Thyroid gland (tissue), 4 donors: ENCODE data around the gene FECH. TPM values are rescaled to one million over a fixed set of nuclear protein-coding genes. Genes with fewer than 3 reads are reported as not detected.

ENCODE experiments used
- DNase-seq, 2 donors: peaks; one replicate each; pipeline ENCODE4 v3.0.0-alpha.2; 2019
- H3K27ac ChIP-seq, 3 donors: fragments of 200-600 bp; sonication (generic); 1 replicate in 2 of 3; 2 replicates in 1 of 3; pipeline ENCODE4 v1.5.1; 2016 to 2019; ENCODE audit warnings: mild to moderate bottlenecking in 1 of 3, moderate library complexity in 1 of 3
- H3K27me3 ChIP-seq: fragments of 200-600 bp; sonication (generic); one replicate; pipeline ENCODE4 v1.5.1; 2019
- H3K36me3 ChIP-seq, 2 donors: fragments of 200-600 bp; sonication (generic); one replicate each; pipeline ENCODE4 v1.5.1; 2016 to 2019
- H3K4me1 ChIP-seq, 2 donors: fragments of 200-600 bp; sonication (generic); one replicate each; pipeline ENCODE4 v1.5.1; 2017 to 2019
- H3K4me3 ChIP-seq, 3 donors: fragments of 200-600 bp; sonication (generic); replicated peaks in 1 of 3; 1 replicate in 2 of 3; 2 replicates in 1 of 3; pipeline ENCODE4 v1.5.1; 2016; ENCODE audit warnings: mild to moderate bottlenecking in 1 of 3
- H3K9me3 ChIP-seq: fragments of 200-600 bp; sonication (generic); one replicate; pipeline ENCODE4 v1.5.1; 2017
- CTCF ChIP-seq, 6 experiments: fragments of 200-600 bp in 3 of 6; fragments of 450-650 bp in 3 of 6; sonication (generic) in 3 of 6; IDR thresholded peaks; one replicate each; pipeline ENCODE4 v1.5.1; 2016 to 2019; ENCODE audit warnings: antibody characterized with exemption in 6 of 6, mild to moderate bottlenecking in 2 of 6, inconsistent platforms in 1 of 6, moderate library complexity in 1 of 6
- POLR2A ChIP-seq, 2 donors: fragments of 450-650 bp; IDR thresholded peaks; one replicate each; pipeline ENCODE4 v1.6.1; 2017; ENCODE audit warnings: antibody characterized with exemption in 2 of 2, mild to moderate bottlenecking in 2 of 2, moderate library complexity in 1 of 2
- WGBS, 2 donors: methylation state at CpG; one replicate each; pipeline ENCODE4 v1.1.5; 2017; 5-methylcytosine and 5-hydroxymethylcytosine counted together
- intact Hi-C: fragments of 100-400 bp; cut with DNase I; formaldehyde crosslinking; loops from one replicate; pipeline ENCODE4 v1.15.1; 2023
- total RNA-seq, 4 donors: library from RNA; depleted of rRNA; stranded (reverse); fragments of >200 nt; gene quantifications; one replicate each; pipeline ENCODE4 v1.2.3, GENCODE V29; 2016

Gene FECH
- total RNA-seq, 4 donors from 2014 or later = 65.7 to 168 (median 135) TPM

- Histone ChIP-seq H3K27ac (no peak overlapping the region), H3K27me3 (no peaks in the 10 kb centered on the region), H3K36me3 (peaks cover 21 to 34% of the 10 kb centered on the region in 2 donors), H3K4me1 (no peaks in the 10 kb centered on the region), H3K9me3 (no peaks in the 10 kb centered on the region), H3K4me3 (no peak overlapping the region)
- DNase-seq = no peak
- 57 to 70% methylated on average over 6 of the region's 6 CpGs for WGBS, 2 donors
- no peak for TF ChIP-seq CTCF (IDR thresholded peaks at IDR 0.05)
- TF ChIP-seq POLR2A (IDR thresholded peaks at IDR 0.05) = no peak
- intact Hi-C loops = no loop called here
These were observed 27.2 kb downstream of the FECH start for GRCh38 chr18:57559314-57559713.

- no peak for DNase-seq
- H3K27me3 ChIP-seq = no peaks in the 10 kb centered on the region
- 87 to 88% methylated on average over 2 of the region's 2 CpGs for WGBS, 2 donors
- TF ChIP-seq POLR2A (IDR thresholded peaks at IDR 0.05) (no peak), CTCF (IDR thresholded peaks at IDR 0.05) (no peak)
- peaks cover 32 to 49% of the 10 kb centered on the region in 2 donors for H3K36me3 ChIP-seq
- H3K9me3 ChIP-seq = no peaks in the 10 kb centered on the region
- H3K4me1 ChIP-seq = no peaks in the 10 kb centered on the region
- H3K4me3 ChIP-seq = no peak overlapping the region
- no peak overlapping the region for H3K27ac ChIP-seq
- intact Hi-C loops = no loop called here
These were observed 31.4 kb downstream of the FECH start for GRCh38 chr18:57555134-57555533.

GRCh38 chr18:57550510-57550909, 36.0 kb downstream of the FECH start:
- H3K27me3 ChIP-seq = no peaks in the 10 kb centered on the region
- no peak for DNase-seq
- H3K36me3 ChIP-seq = peaks cover 24 to 36% of the 10 kb centered on the region in 2 donors
- H3K9me3 ChIP-seq = no peaks in the 10 kb centered on the region
- H3K4me1 ChIP-seq = no peaks in the 10 kb centered on the region
- H3K4me3 ChIP-seq = no peak overlapping the region
- H3K27ac ChIP-seq = no peak overlapping the region
- intact Hi-C loops = no loop called here
- no peak for TF ChIP-seq POLR2A (IDR thresholded peaks at IDR 0.05)
- TF ChIP-seq CTCF (IDR thresholded peaks at IDR 0.05) = no peak
- WGBS, 2 donors = 86 to 88% methylated on average over 10 of the region's 10 CpGs

- no peak overlapping the region for H3K4me3 ChIP-seq
- no peaks in the 10 kb centered on the region for H3K4me1 ChIP-seq
- DNase-seq = no peak
- no peaks in the 10 kb centered on the region for H3K9me3 ChIP-seq
- no peak for TF ChIP-seq POLR2A (IDR thresholded peaks at IDR 0.05)
- TF ChIP-seq CTCF (IDR thresholded peaks at IDR 0.05) = no peak
- H3K27ac ChIP-seq = no peak overlapping the region
- intact Hi-C loops = no loop called here
- no peaks in the 10 kb centered on the region for H3K27me3 ChIP-seq
- peaks cover 12 to 14% of the 10 kb centered on the region in 2 donors for H3K36me3 ChIP-seq
- WGBS, 2 donors = 89 to 92% methylated on average over 4 of the region's 4 CpGs
These were observed 39.2 kb downstream of the FECH start for GRCh38 chr18:57547260-57547659.

- Histone ChIP-seq H3K27ac (no peak overlapping the region), H3K4me1 (no peaks in the 10 kb centered on the region), H3K9me3 (no peaks in the 10 kb centered on the region), H3K27me3 (no peaks in the 10 kb centered on the region), H3K4me3 (no peak overlapping the region), H3K36me3 (peaks cover 4% of the 10 kb centered on the region in 2 donors)
- intact Hi-C loops = no loop called here
- 66 to 70% methylated on average over 8 of the region's 8 CpGs for WGBS, 2 donors
- TF ChIP-seq POLR2A (IDR thresholded peaks at IDR 0.05) (no peak), CTCF (IDR thresholded peaks at IDR 0.05) (no peak)
- no peak for DNase-seq
These were observed 41.4 kb downstream of the FECH start for GRCh38 chr18:57544936-57545660.
